Lower leg skin (tissue), 3 donors: ENCODE results near the gene TRIO.

Experiments
- POLR2A ChIP-seq, 2 donors: fragments of 450-650 bp; IDR thresholded peaks; one replicate each; pipeline ENCODE4 v1.6.1; 2016 to 2017; ENCODE audit warnings: antibody characterized with exemption in 2 of 2, mild to moderate bottlenecking in 1 of 2, moderate library complexity in 1 of 2
- TF ChIP-seq, protein P1 (sequence below), 3 donors: fragments of 450-650 bp; IDR thresholded peaks; one replicate each; pipeline ENCODE4 v1.5.1; 2016; ENCODE audit warnings: antibody characterized with exemption in 3 of 3, mild to moderate bottlenecking in 3 of 3, moderate library complexity in 2 of 3

DNA sequence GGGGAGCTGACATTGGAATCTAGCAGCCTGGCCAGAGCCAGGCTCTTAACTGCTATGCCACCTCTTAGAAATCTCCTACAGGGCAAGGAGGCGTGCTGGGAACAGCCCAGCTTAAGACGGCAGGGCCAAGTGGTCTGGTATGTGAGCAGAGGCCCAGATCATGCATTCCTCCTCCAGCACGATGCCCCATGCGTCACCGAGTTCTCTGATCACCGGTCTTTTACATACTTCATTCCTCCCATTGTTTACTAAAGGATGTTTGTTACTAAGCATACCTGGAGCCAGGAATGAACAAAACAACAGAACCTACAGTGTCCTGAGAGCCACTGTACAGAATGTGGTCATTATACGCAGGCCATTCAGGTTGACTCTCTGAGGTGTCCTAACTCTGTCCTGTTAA, 73.8 kb downstream of the TRIO start:
- TF ChIP-seq, protein P1, sequence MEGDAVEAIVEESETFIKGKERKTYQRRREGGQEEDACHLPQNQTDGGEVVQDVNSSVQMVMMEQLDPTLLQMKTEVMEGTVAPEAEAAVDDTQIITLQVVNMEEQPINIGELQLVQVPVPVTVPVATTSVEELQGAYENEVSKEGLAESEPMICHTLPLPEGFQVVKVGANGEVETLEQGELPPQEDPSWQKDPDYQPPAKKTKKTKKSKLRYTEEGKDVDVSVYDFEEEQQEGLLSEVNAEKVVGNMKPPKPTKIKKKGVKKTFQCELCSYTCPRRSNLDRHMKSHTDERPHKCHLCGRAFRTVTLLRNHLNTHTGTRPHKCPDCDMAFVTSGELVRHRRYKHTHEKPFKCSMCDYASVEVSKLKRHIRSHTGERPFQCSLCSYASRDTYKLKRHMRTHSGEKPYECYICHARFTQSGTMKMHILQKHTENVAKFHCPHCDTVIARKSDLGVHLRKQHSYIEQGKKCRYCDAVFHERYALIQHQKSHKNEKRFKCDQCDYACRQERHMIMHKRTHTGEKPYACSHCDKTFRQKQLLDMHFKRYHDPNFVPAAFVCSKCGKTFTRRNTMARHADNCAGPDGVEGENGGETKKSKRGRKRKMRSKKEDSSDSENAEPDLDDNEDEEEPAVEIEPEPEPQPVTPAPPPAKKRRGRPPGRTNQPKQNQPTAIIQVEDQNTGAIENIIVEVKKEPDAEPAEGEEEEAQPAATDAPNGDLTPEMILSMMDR (IDR thresholded peaks at IDR 0.05): no peak
- TF ChIP-seq POLR2A (IDR thresholded peaks at IDR 0.05): no peak
